A172 (cell line): ENCODE measurements around the gene LRRC27. TPM values are rescaled to one million over a fixed set of nuclear protein-coding genes. Genes with fewer than 3 reads are reported as not detected.

Experiments used
- DNase-seq: peaks from one replicate; pipeline ENCODE4 v3.0.0-alpha.2; 2015; ENCODE audit warnings: low spot score
- total RNA-seq: library from RNA; depleted of rRNA; stranded (reverse); fragments of >200 nt; shearing (Covaris generic); gene quantifications from 2 replicates; pipeline ENCODE4 v1.2.3, GENCODE V29; 2014

LRRC27 gene
- total RNA-seq, 1 experiment from 2014 or later = 1.6 TPM

GRCh38 chr10:132301371-132302330 is 30.3 kb upstream of the LRRC27 start:
- DNase-seq = no peak

- DNase-seq = no peak
These were observed 29.3 kb upstream of the LRRC27 start for GRCh38 chr10:132302421-132303310.

GRCh38 chr10:132303361-132304115 is 28.5 kb upstream of the LRRC27 start:
- no peak for DNase-seq

GRCh38 chr10:132304756-132305509 is 27.1 kb upstream of the LRRC27 start:
- DNase-seq = no peak

GRCh38 chr10:132305654-132306342 is 26.2 kb upstream of the LRRC27 start:
- DNase-seq = no peak

GRCh38 chr10:132306343-132306685 is 25.7 kb upstream of the LRRC27 start:
- DNase-seq = no peak

GRCh38 chr10:132306864-132307751 is 24.9 kb upstream of the LRRC27 start:
- DNase-seq = no peak

GRCh38 chr10:132307823-132308586 is 24.0 kb upstream of the LRRC27 start, which contains the start of gene STK32C:
STK32C (minus strand) TSS chr10:132307950; CDS start chr10:132307833, 117 bp downstream.
- DNase-seq = peak; percentile 36

GRCh38 chr10:132308587-132309470 is 23.2 kb upstream of the LRRC27 start:
- no peak for DNase-seq

- no peak for DNase-seq
These were observed 22.5 kb upstream of the LRRC27 start for GRCh38 chr10:132309471-132309865.

GRCh38 chr10:132309879-132310591 is 22.0 kb upstream of the LRRC27 start:
- no peak for DNase-seq

GRCh38 chr10:132310701-132311337 is 21.2 kb upstream of the LRRC27 start:
- DNase-seq = no peak

GRCh38 chr10:132311338-132311939 is 20.6 kb upstream of the LRRC27 start:
- DNase-seq = no peak

GRCh38 chr10:132313305-132313704 is 18.7 kb upstream of the LRRC27 start:
- DNase-seq = no peak

- DNase-seq = no peak
These were observed 18.1 kb upstream of the LRRC27 start for GRCh38 chr10:132313865-132314264.

- DNase-seq = no peak
These were observed 17.7 kb upstream of the LRRC27 start for GRCh38 chr10:132314336-132314735.
